ENCODE results near the gene ZFAND2A.

ZFAND2A gene

GRCh38 chr7:1134951-1135350, 25.0 kb downstream of the ZFAND2A start:
- no peak for DNase-seq
- Histone ChIP-seq H3K27ac (ENCODE audit: insufficient read depth in 1 of 2, low read depth in 1 of 2, low read length in 2 of 2, poor library complexity in 1 of 2, severe bottlenecking in 2 of 2) (no peak overlapping the region), H3K9me3 (ENCODE audit: control extremely low read depth in 1 of 5, control insufficient read depth in 4 of 5, insufficient read depth in 2 of 5, low read depth in 1 of 5, low read length in 4 of 5) (no peaks in the 10 kb centered on the region), H3K36me3 (ENCODE audit: control insufficient read depth in 4 of 4, insufficient read depth in 4 of 4, low read length in 3 of 4) (peaks cover 0 to 7% (median 0%) of the 10 kb centered on the region in 4 experiments), H3K4me1 (ENCODE audit: control extremely low read depth in 1 of 4, control insufficient read depth in 4 of 4, insufficient read depth in 4 of 4, low read length in 3 of 4) (peaks cover 0 to 16% (median 15%) of the 10 kb centered on the region in 4 experiments), H3K27me3 (replicated peaks in 2 of 5; ENCODE audit: control insufficient read depth in 4 of 5, insufficient read depth in 5 of 5, low read length in 4 of 5) (no peaks in the 10 kb centered on the region), H3K4me3 (ENCODE audit: control insufficient read depth in 1 of 7, extremely low read depth in 1 of 7, insufficient read depth in 4 of 7, low read depth in 2 of 7, low read length in 6 of 7) (no peak overlapping the region)
- 83% methylated on average over 5 of the region's 7 CpGs for WGBS (ENCODE audit: insufficient coverage)
- CTCF ChIA-PET: no interaction called here
- POLR2A ChIA-PET: no interaction called here

DNA sequence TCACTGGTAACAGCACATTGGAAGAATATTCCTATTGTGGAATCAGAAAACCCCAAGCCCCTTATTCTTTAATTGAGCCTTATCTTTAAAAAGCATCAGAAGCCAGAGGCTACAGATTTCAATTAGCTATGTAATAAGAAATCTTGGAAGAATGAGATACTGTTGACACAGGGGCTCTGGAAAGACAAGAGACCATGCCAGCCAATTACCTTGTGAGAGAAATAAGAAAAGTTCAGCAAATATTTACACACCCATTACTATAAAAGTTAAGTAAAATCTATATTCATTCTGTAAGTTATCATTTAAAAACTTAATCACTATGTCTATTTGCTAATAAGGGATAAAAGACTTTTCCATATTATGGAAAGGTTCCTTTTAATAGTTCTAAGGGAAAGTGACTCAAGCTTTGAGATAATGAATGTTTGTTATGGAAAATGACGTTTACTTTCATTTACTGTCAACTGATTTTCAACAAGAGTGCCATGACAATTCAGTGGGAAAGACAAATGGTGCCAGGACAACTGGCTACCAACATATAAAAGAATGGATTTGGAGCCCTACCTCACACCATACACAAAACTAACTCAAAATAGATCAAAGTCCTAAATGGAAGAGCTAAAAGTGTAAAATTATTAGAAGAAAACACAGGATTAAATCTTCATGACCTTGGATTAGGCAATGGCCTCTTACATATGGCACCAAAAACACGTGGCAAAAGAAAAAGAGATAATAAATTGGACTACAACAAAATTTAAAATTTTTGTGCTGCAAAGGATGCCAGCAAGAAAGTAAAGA, 28.3 kb downstream of the ZFAND2A start:
- H3K4me3 ChIP-seq (ENCODE audit: control insufficient read depth in 1 of 7, extremely low read depth in 1 of 7, insufficient read depth in 4 of 7, low read depth in 2 of 7, low read length in 6 of 7): no peak overlapping the region
- H3K36me3 ChIP-seq (ENCODE audit: control insufficient read depth in 4 of 4, insufficient read depth in 4 of 4, low read length in 3 of 4): peaks cover 0 to 12% (median 5%) of the 10 kb centered on the region in 4 experiments
- H3K4me1 ChIP-seq (ENCODE audit: control extremely low read depth in 1 of 4, control insufficient read depth in 4 of 4, insufficient read depth in 4 of 4, low read length in 3 of 4): peaks cover 0 to under 1% (median under 1%) of the 10 kb centered on the region in 4 experiments
- H3K9me3 ChIP-seq (ENCODE audit: control extremely low read depth in 1 of 5, control insufficient read depth in 4 of 5, insufficient read depth in 2 of 5, low read depth in 1 of 5, low read length in 4 of 5): no peaks in the 10 kb centered on the region
- ChIA-PET POLR2A (no interaction called here), CTCF (no interaction called here)
- no peak for DNase-seq
- no peak overlapping the region for H3K27ac ChIP-seq (ENCODE audit: insufficient read depth in 1 of 2, low read depth in 1 of 2, low read length in 2 of 2, poor library complexity in 1 of 2, severe bottlenecking in 2 of 2)
- H3K27me3 ChIP-seq (replicated peaks in 2 of 5; ENCODE audit: control insufficient read depth in 4 of 5, insufficient read depth in 5 of 5, low read length in 4 of 5): no peaks in the 10 kb centered on the region
- WGBS (ENCODE audit: insufficient coverage): no CpG with 5 or more reads among the region's 2 CpGs

GRCh38 chr7:1130021-1130990, 29.7 kb downstream of the ZFAND2A start:
- WGBS (ENCODE audit: insufficient coverage): 98% methylated on average over 25 of the region's 26 CpGs
- H3K4me3 ChIP-seq (ENCODE audit: control insufficient read depth in 1 of 7, extremely low read depth in 1 of 7, insufficient read depth in 4 of 7, low read depth in 2 of 7, low read length in 6 of 7): no peak overlapping the region
- peaks cover 0 to 18% (median 12%) of the 10 kb centered on the region in 4 experiments for H3K36me3 ChIP-seq (ENCODE audit: control insufficient read depth in 4 of 4, insufficient read depth in 4 of 4, low read length in 3 of 4)
- ChIA-PET POLR2A (no interaction called here), CTCF (no interaction called here)
- no peaks in the 10 kb centered on the region for H3K9me3 ChIP-seq (ENCODE audit: control extremely low read depth in 1 of 5, control insufficient read depth in 4 of 5, insufficient read depth in 2 of 5, low read depth in 1 of 5, low read length in 4 of 5)
- DNase-seq: no peak
- no peaks in the 10 kb centered on the region for H3K4me1 ChIP-seq (ENCODE audit: control extremely low read depth in 1 of 4, control insufficient read depth in 4 of 4, insufficient read depth in 4 of 4, low read length in 3 of 4)
- no peak overlapping the region for H3K27ac ChIP-seq (ENCODE audit: insufficient read depth in 1 of 2, low read depth in 1 of 2, low read length in 2 of 2, poor library complexity in 1 of 2, severe bottlenecking in 2 of 2)
- H3K27me3 ChIP-seq (replicated peaks in 2 of 5; ENCODE audit: control insufficient read depth in 4 of 5, insufficient read depth in 5 of 5, low read length in 4 of 5): no peaks in the 10 kb centered on the region

- no peak overlapping the region for H3K27ac ChIP-seq (ENCODE audit: insufficient read depth in 1 of 2, low read depth in 1 of 2, low read length in 2 of 2, poor library complexity in 1 of 2, severe bottlenecking in 2 of 2)
- no peaks in the 10 kb centered on the region for H3K27me3 ChIP-seq (replicated peaks in 2 of 5; ENCODE audit: control insufficient read depth in 4 of 5, insufficient read depth in 5 of 5, low read length in 4 of 5)
- WGBS (ENCODE audit: insufficient coverage): 99% methylated on average over 7 of the region's 13 CpGs
- DNase-seq: no peak
- CTCF ChIA-PET: no interaction called here
- no peaks in the 10 kb centered on the region for H3K9me3 ChIP-seq (ENCODE audit: control extremely low read depth in 1 of 5, control insufficient read depth in 4 of 5, insufficient read depth in 2 of 5, low read depth in 1 of 5, low read length in 4 of 5)
- POLR2A ChIA-PET: no interaction called here
- H3K4me1 ChIP-seq (ENCODE audit: control extremely low read depth in 1 of 4, control insufficient read depth in 4 of 4, insufficient read depth in 4 of 4, low read length in 3 of 4): no peaks in the 10 kb centered on the region
- H3K36me3 ChIP-seq (ENCODE audit: control insufficient read depth in 4 of 4, insufficient read depth in 4 of 4, low read length in 3 of 4): peaks cover 0 to 23% (median 12%) of the 10 kb centered on the region in 4 experiments
- H3K4me3 ChIP-seq (ENCODE audit: control insufficient read depth in 1 of 7, extremely low read depth in 1 of 7, insufficient read depth in 4 of 7, low read depth in 2 of 7, low read length in 6 of 7): no peak overlapping the region
Measured at GRCh38 chr7:1129431-1129830, 30.6 kb downstream of the ZFAND2A start.

DNA sequence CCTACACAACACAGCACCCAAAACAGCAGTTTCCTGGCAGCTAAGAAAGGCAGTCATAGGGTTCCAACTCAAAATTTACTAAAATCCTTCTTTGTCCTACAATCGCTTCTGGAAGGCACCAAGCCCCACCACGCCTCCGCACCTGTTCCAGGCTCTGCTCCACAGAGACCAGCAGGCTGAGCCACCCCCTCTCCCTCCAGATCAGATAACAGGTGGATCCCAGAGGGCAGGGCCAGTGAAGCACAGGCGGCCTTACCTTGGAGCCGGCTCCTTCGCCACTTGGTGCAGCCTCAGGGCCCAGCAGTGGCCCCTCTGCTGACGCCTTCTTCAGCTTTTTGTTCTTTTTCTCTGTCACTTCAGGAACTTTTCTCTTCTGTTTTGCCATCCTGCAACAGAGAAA, 33.0 kb downstream of the ZFAND2A start:
- no peaks in the 10 kb centered on the region for H3K9me3 ChIP-seq (ENCODE audit: control extremely low read depth in 1 of 5, control insufficient read depth in 4 of 5, insufficient read depth in 2 of 5, low read depth in 1 of 5, low read length in 4 of 5)
- WGBS (ENCODE audit: insufficient coverage): 98% methylated on average over 6 of the region's 7 CpGs
- no peak overlapping the region for H3K27ac ChIP-seq (ENCODE audit: insufficient read depth in 1 of 2, low read depth in 1 of 2, low read length in 2 of 2, poor library complexity in 1 of 2, severe bottlenecking in 2 of 2)
- ChIA-PET CTCF (no interaction called here), POLR2A (no interaction called here)
- no peak for DNase-seq
- H3K27me3 ChIP-seq (replicated peaks in 2 of 5; ENCODE audit: control insufficient read depth in 4 of 5, insufficient read depth in 5 of 5, low read length in 4 of 5): no peaks in the 10 kb centered on the region
- peaks cover 0 to 4% (median 0%) of the 10 kb centered on the region in 4 experiments for H3K4me1 ChIP-seq (ENCODE audit: control extremely low read depth in 1 of 4, control insufficient read depth in 4 of 4, insufficient read depth in 4 of 4, low read length in 3 of 4)
- no peak overlapping the region for H3K4me3 ChIP-seq (ENCODE audit: control insufficient read depth in 1 of 7, extremely low read depth in 1 of 7, insufficient read depth in 4 of 7, low read depth in 2 of 7, low read length in 6 of 7)
- peaks cover 0 to 15% (median 12%) of the 10 kb centered on the region in 4 experiments for H3K36me3 ChIP-seq (ENCODE audit: control insufficient read depth in 4 of 4, insufficient read depth in 4 of 4, low read length in 3 of 4)

- no peak for DNase-seq
- no peaks in the 10 kb centered on the region for H3K27me3 ChIP-seq (replicated peaks in 2 of 5; ENCODE audit: control insufficient read depth in 4 of 5, insufficient read depth in 5 of 5, low read length in 4 of 5)
- WGBS (ENCODE audit: insufficient coverage): 97% methylated on average over 10 of the region's 16 CpGs
- peaks cover 0 to 4% (median 0%) of the 10 kb centered on the region in 4 experiments for H3K4me1 ChIP-seq (ENCODE audit: control extremely low read depth in 1 of 4, control insufficient read depth in 4 of 4, insufficient read depth in 4 of 4, low read length in 3 of 4)
- H3K27ac ChIP-seq (ENCODE audit: insufficient read depth in 1 of 2, low read depth in 1 of 2, low read length in 2 of 2, poor library complexity in 1 of 2, severe bottlenecking in 2 of 2): no peak overlapping the region
- CTCF ChIA-PET: interaction anchor here (0.8 to 1.8 kb wide), 4 partner anchors 13 to 60 kb away, joined by 3 read pairs; no protein-coding TSS in a partner anchor
- peaks cover 0 to 15% (median 12%) of the 10 kb centered on the region in 4 experiments for H3K36me3 ChIP-seq (ENCODE audit: control insufficient read depth in 4 of 4, insufficient read depth in 4 of 4, low read length in 3 of 4)
- H3K9me3 ChIP-seq (ENCODE audit: control extremely low read depth in 1 of 5, control insufficient read depth in 4 of 5, insufficient read depth in 2 of 5, low read depth in 1 of 5, low read length in 4 of 5): no peaks in the 10 kb centered on the region
- no peak overlapping the region for H3K4me3 ChIP-seq (ENCODE audit: control insufficient read depth in 1 of 7, extremely low read depth in 1 of 7, insufficient read depth in 4 of 7, low read depth in 2 of 7, low read length in 6 of 7)
- POLR2A ChIA-PET: no interaction called here
Measured at GRCh38 chr7:1125603-1125969, 34.4 kb downstream of the ZFAND2A start.
